ENCODE results near the gene TOGARAM2. TPM values are rescaled to one million over a fixed set of nuclear protein-coding genes. Genes with fewer than 3 reads are reported as not detected.

TOGARAM2 gene
- total and polyA plus RNA-seq, 3 donors from 2014 or later = 2.1 to 5.2 (median 3.5) TPM

DNA sequence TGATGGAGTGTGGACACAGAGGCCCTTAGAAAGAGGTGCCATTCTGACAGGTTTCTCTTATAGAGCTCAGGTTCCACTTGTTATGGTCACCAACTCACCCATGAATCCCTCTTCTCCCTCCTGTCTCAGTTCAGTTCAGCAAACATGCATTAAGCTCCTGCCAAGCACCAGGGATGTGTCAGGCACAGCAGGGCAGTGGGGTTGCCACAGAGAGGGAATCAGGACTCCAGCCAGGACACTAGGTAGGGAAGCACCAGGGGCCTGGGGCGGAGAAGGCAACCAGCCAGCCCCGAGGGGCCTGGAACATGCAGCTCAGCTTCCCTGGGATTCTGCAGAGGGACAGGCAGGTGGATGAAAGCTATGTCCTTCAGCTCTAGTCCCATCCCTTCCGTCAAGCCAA is 44.6 kb downstream of the TOGARAM2 start:
- H3K27me3 ChIP-seq = no peaks in the 10 kb centered on the region
- no peaks in the 10 kb centered on the region for H3K9me3 ChIP-seq
- DNase-seq = no peak
- H3K27ac ChIP-seq = no peak overlapping the region
- TF ChIP-seq POLR2A (IDR thresholded peaks at IDR 0.05) = no peak
- TF ChIP-seq, protein P1, sequence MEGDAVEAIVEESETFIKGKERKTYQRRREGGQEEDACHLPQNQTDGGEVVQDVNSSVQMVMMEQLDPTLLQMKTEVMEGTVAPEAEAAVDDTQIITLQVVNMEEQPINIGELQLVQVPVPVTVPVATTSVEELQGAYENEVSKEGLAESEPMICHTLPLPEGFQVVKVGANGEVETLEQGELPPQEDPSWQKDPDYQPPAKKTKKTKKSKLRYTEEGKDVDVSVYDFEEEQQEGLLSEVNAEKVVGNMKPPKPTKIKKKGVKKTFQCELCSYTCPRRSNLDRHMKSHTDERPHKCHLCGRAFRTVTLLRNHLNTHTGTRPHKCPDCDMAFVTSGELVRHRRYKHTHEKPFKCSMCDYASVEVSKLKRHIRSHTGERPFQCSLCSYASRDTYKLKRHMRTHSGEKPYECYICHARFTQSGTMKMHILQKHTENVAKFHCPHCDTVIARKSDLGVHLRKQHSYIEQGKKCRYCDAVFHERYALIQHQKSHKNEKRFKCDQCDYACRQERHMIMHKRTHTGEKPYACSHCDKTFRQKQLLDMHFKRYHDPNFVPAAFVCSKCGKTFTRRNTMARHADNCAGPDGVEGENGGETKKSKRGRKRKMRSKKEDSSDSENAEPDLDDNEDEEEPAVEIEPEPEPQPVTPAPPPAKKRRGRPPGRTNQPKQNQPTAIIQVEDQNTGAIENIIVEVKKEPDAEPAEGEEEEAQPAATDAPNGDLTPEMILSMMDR (IDR thresholded peaks at IDR 0.05) = no peak
- H3K4me1 ChIP-seq = no peaks in the 10 kb centered on the region
- no peak overlapping the region for H3K4me3 ChIP-seq
- H3K36me3 ChIP-seq (ENCODE audit: low read depth, missing control alignments) = no peaks in the 10 kb centered on the region
- 91 to 95% methylated on average over 3 of the region's 3 CpGs for WGBS, 2 donors
- intact Hi-C loops (cut with DNase I; ENCODE audit: low total_unique reads) = no loop called here

DNA sequence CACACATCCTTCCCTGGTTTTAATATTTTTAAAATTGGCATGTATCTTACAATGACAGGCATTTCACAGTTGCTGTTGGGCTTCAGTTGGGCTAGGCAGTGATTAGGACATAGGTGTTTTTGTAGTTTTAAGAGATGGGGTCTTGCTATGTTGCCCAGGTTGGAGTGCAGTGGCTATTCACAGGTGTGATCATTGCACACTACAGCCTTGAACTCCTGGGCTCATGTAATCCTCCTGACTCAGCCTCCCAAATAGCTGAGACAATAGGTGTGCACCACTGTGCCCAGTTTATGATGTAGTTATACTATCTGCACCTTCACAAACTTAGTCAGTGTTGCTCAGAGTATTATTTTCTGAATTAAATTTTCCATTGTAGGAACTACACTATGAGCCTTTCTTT is 49.9 kb downstream of the TOGARAM2 start:
- no peak overlapping the region for H3K4me3 ChIP-seq
- intact Hi-C loops (cut with DNase I; ENCODE audit: low total_unique reads) = no loop called here

DNA sequence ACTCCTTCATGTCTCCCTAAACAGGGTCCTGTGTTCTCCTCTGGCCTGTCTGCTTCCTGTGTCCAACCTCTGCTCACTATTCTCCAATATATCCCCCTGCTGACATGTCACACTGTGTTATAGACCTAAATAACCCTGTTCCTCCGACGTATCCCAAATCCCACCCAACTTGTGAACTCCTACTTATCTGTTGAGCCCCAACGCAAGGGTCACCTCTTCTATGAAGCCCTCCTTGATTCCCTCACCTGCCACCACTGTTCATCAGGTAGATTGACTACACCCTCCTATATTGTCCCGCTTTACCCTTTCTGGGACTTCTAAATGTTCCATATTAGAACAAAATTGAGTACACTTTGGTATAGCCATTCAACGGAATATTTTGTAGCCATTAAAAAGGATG is 51.1 kb downstream of the TOGARAM2 start:
- no peak overlapping the region for H3K27ac ChIP-seq
- intact Hi-C loops (cut with DNase I; ENCODE audit: low total_unique reads) = no loop called here
- DNase-seq = no peak
- no peak for TF ChIP-seq POLR2A (IDR thresholded peaks at IDR 0.05)
- TF ChIP-seq, protein P1 (IDR thresholded peaks at IDR 0.05) = no peak
- no peaks in the 10 kb centered on the region for H3K36me3 ChIP-seq (ENCODE audit: low read depth, missing control alignments)
- H3K27me3 ChIP-seq = no peaks in the 10 kb centered on the region
- WGBS, 2 donors = 95 to 97% methylated on average over 5 of the region's 5 CpGs
- no peaks in the 10 kb centered on the region for H3K9me3 ChIP-seq
- H3K4me3 ChIP-seq = no peak overlapping the region
- H3K4me1 ChIP-seq = no peaks in the 10 kb centered on the region

More for the DNA sequence above, 49.9 kb downstream of the TOGARAM2 start:
- H3K9me3 ChIP-seq = no peaks in the 10 kb centered on the region
- no peak for TF ChIP-seq POLR2A (IDR thresholded peaks at IDR 0.05)
- TF ChIP-seq, protein P1 (IDR thresholded peaks at IDR 0.05) = no peak
- no peaks in the 10 kb centered on the region for H3K4me1 ChIP-seq
- no peak for DNase-seq
- H3K36me3 ChIP-seq (ENCODE audit: low read depth, missing control alignments) = no peaks in the 10 kb centered on the region
- H3K27ac ChIP-seq = no peak overlapping the region
- no peaks in the 10 kb centered on the region for H3K27me3 ChIP-seq

DNA sequence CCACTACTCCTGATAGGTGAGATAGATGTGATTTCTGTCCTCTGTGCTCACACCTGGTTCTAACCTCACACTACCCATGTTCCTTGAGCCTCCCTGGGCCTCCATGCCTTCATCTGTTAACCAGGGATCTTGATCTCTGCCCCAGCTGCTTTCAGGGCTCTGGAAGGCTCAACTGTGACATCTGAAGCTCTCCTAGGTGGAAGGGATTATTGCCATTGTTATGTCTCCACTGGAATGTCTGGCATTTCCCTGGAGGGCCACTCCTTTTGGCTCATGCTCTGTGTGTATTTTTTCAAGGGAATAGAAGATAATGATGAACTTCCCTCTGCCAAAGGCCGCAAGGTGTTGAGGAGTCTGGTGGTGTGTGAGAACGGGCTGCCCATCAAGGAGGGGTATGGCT is 52.1 kb downstream of the TOGARAM2 start:
- Histone ChIP-seq H3K36me3 (ENCODE audit: low read depth, missing control alignments) (no peaks in the 10 kb centered on the region), H3K4me1 (no peaks in the 10 kb centered on the region), H3K27me3 (no peaks in the 10 kb centered on the region), H3K9me3 (no peaks in the 10 kb centered on the region), H3K27ac (no peak overlapping the region), H3K4me3 (no peak overlapping the region)
- intact Hi-C loops (cut with DNase I; ENCODE audit: low total_unique reads) = no loop called here
- no peak for DNase-seq
- 31 to 100% methylated on average over 1 to 2 of the region's 2 CpGs for WGBS, 2 donors
- TF ChIP-seq, protein P1 (IDR thresholded peaks at IDR 0.05) = no peak
- TF ChIP-seq POLR2A (IDR thresholded peaks at IDR 0.05) = no peak

DNA sequence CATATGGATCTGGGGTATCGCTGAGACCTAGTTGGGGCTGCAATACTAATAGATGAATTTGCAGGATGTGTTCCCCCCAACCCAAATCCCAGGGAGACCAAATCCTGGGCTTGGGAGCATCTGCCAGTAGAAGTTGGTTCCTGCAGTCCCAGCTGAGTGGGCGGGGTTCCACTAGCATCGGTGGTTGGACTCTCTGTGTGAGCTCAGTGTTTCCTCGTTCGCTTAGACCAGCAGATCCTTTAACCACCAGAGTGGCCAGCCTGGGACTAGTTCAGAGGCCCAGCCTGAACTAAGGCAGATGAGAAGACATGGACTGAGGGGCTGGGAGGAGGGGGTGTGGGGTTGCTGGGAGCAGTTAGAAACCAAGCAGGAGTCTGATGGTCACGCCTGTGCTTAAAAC is 52.6 kb downstream of the TOGARAM2 start:
- Histone ChIP-seq H3K36me3 (ENCODE audit: low read depth, missing control alignments) (no peaks in the 10 kb centered on the region), H3K9me3 (no peaks in the 10 kb centered on the region), H3K4me1 (no peaks in the 10 kb centered on the region), H3K4me3 (no peak overlapping the region), H3K27ac (no peak overlapping the region), H3K27me3 (no peaks in the 10 kb centered on the region)
- intact Hi-C loops (cut with DNase I; ENCODE audit: low total_unique reads) = no loop called here
- DNase-seq = no peak
- 68 to 75% methylated on average over 5 to 6 of the region's 6 CpGs for WGBS, 2 donors
- TF ChIP-seq, protein P1 (IDR thresholded peaks at IDR 0.05) = no peak
- no peak for TF ChIP-seq POLR2A (IDR thresholded peaks at IDR 0.05)

All from testis (tissue), 3 donors.